ENCODE data around the gene GJB1. TPM values are rescaled to one million over a fixed set of nuclear protein-coding genes. Genes with fewer than 3 reads are reported as not detected.

GJB1 gene
- total and polyA plus RNA-seq, 2 experiments from 2014 or later, result 0.14 TPM; not detected in 1

DNA sequence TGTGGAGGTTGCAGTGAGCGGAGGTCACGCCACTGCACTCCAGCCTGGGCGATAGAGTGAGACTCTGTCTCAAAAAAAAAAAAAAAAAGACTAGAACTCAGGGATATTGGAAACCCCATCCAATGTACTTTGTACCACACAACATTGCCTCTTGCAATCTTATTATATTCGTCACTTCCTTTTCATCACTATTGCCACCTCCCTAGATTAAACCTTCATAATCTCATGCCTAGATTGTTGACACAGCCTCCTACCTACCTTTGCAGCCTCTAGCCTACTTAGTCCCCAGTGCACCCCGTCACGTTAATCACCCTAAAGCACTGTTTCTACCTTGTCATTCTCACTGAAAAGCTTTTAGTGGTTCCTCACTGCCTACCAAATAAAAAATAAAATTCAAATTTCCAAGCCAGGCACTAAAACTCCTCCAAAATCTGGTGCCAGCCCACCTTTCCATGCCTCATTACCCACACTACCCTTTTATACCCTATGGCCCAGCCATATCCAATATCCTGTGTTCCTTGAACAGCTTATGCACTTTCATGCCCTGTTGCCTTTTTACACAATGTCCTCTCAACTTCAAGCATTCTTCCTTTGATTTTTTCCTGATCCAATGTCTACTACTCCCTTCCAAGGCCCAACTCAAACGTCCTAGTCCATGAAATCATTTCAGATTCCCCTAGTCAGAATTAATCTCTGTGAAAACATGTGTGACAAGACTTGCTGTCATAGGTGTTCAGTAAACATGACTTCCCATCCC, 23.6 kb upstream of the GJB1 start:
- Histone ChIP-seq H3K27me3 (ENCODE audit: insufficient read depth) (no peaks in the 10 kb centered on the region), H3K27ac (ENCODE audit: low read depth) (no peak overlapping the region), H2AFZ (no peak overlapping the region), H3F3A (replicated peaks; ENCODE audit: low read depth) (no peaks in the 10 kb centered on the region), H3K9me2 (ENCODE audit: insufficient read depth) (no peaks in the 10 kb centered on the region), H3K79me2 (replicated peaks; ENCODE audit: insufficient read depth) (no peaks in the 10 kb centered on the region), H3K4me2 (no peak overlapping the region), H3K4me3 (no peak overlapping the region), H4K20me1 (replicated peaks; ENCODE audit: insufficient read depth) (no peaks in the 10 kb centered on the region), H3K4me1 (ENCODE audit: insufficient read depth) (peaks cover 9% of the 10 kb centered on the region; the same call in 1 of the 2 replicates), H3K36me3 (ENCODE audit: insufficient read depth) (no peaks in the 10 kb centered on the region)
- ATAC-seq (no peak), DNase-seq (ENCODE audit: low spot score) (no peak)
- Mint-ChIP-seq H3K4me3 (no peak overlapping the region), H3K36me3 (ENCODE audit: low read depth) (no peaks in the 10 kb centered on the region; the same call in 2 of the 3 replicates), H3K27me3 (ENCODE audit: insufficient read depth, low read depth, poor library complexity) (no peaks in the 10 kb centered on the region), H3K27ac (no peak overlapping the region), H3K9me3 (no peaks in the 10 kb centered on the region), H3K4me1 (peaks cover 21% of the 10 kb centered on the region)
- TF ChIP-seq CREB1 (CRISPR knock-in tag; IDR thresholded peaks at IDR 0.05; ENCODE audit: low read depth) (no peak), POLR2AphosphoS5 (IDR thresholded peaks at IDR 0.05; ENCODE audit: low read depth) (no peak), CTCF (conservative IDR thresholded peaks at IDR 0.05; ENCODE audit: low read depth in 2 of 2) (no peak)
- TF ChIP-seq, protein P1, sequence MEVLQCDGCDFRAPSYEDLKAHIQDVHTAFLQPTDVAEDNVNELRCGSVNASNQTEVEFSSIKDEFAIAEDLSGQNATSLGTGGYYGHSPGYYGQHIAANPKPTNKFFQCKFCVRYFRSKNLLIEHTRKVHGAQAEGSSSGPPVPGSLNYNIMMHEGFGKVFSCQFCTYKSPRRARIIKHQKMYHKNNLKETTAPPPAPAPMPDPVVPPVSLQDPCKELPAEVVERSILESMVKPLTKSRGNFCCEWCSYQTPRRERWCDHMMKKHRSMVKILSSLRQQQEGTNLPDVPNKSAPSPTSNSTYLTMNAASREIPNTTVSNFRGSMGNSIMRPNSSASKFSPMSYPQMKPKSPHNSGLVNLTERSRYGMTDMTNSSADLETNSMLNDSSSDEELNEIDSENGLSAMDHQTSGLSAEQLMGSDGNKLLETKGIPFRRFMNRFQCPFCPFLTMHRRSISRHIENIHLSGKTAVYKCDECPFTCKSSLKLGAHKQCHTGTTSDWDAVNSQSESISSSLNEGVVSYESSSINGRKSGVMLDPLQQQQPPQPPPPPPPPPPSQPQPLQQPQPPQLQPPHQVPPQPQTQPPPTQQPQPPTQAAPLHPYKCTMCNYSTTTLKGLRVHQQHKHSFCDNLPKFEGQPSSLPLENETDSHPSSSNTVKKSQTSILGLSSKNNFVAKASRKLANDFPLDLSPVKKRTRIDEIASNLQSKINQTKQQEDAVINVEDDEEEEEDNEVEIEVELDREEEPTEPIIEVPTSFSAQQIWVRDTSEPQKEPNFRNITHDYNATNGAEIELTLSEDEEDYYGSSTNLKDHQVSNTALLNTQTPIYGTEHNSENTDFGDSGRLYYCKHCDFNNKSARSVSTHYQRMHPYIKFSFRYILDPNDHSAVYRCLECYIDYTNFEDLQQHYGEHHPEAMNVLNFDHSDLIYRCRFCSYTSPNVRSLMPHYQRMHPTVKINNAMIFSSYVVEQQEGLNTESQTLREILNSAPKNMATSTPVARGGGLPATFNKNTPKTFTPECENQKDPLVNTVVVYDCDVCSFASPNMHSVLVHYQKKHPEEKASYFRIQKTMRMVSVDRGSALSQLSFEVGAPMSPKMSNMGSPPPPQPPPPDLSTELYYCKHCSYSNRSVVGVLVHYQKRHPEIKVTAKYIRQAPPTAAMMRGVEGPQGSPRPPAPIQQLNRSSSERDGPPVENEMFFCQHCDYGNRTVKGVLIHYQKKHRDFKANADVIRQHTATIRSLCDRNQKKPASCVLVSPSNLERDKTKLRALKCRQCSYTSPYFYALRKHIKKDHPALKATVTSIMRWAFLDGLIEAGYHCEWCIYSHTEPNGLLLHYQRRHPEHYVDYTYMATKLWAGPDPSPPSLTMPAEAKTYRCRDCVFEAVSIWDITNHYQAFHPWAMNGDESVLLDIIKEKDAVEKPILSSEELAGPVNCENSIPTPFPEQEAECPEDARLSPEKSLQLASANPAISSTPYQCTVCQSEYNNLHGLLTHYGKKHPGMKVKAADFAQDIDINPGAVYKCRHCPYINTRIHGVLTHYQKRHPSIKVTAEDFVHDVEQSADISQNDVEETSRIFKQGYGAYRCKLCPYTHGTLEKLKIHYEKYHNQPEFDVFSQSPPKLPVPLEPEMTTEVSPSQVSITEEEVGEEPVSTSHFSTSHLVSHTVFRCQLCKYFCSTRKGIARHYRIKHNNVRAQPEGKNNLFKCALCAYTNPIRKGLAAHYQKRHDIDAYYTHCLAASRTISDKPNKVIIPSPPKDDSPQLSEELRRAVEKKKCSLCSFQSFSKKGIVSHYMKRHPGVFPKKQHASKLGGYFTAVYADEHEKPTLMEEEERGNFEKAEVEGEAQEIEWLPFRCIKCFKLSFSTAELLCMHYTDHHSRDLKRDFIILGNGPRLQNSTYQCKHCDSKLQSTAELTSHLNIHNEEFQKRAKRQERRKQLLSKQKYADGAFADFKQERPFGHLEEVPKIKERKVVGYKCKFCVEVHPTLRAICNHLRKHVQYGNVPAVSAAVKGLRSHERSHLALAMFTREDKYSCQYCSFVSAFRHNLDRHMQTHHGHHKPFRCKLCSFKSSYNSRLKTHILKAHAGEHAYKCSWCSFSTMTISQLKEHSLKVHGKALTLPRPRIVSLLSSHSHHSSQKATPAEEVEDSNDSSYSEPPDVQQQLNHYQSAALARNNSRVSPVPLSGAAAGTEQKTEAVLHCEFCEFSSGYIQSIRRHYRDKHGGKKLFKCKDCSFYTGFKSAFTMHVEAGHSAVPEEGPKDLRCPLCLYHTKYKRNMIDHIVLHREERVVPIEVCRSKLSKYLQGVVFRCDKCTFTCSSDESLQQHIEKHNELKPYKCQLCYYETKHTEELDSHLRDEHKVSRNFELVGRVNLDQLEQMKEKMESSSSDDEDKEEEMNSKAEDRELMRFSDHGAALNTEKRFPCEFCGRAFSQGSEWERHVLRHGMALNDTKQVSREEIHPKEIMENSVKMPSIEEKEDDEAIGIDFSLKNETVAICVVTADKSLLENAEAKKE (CRISPR knock-in tag; IDR thresholded peaks at IDR 0.05), result no peak
- TF ChIP-seq, protein P2, sequence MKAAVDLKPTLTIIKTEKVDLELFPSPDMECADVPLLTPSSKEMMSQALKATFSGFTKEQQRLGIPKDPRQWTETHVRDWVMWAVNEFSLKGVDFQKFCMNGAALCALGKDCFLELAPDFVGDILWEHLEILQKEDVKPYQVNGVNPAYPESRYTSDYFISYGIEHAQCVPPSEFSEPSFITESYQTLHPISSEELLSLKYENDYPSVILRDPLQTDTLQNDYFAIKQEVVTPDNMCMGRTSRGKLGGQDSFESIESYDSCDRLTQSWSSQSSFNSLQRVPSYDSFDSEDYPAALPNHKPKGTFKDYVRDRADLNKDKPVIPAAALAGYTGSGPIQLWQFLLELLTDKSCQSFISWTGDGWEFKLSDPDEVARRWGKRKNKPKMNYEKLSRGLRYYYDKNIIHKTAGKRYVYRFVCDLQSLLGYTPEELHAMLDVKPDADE (IDR thresholded peaks at IDR 0.05), result no peak
